ENCODE data around the gene RBCK1.

The RBCK1 gene

GRCh38 chr20:418858-419365, 10.8 kb downstream of the RBCK1 start:
- Mint-ChIP-seq H3K27ac (no peak overlapping the region), H3K27me3 (ENCODE audit: low read depth) (no peaks in the 10 kb centered on the region), H3K4me3 (no peak overlapping the region), H3K9me3 (no peaks in the 10 kb centered on the region), H3K4me1 (peaks cover 4% of the 10 kb centered on the region), H3K36me3 (ENCODE audit: low read depth) (peaks cover 53% of the 10 kb centered on the region)
- no peak for TF ChIP-seq CTCF (IDR thresholded peaks at IDR 0.05; ENCODE audit: unreplicated experiment in 3 of 3)

GRCh38 chr20:419556-420165, 11.6 kb downstream of the RBCK1 start:
- Mint-ChIP-seq H3K27ac (no peak overlapping the region), H3K4me1 (peaks cover 4% of the 10 kb centered on the region), H3K4me3 (no peak overlapping the region), H3K36me3 (ENCODE audit: low read depth) (peaks cover 61% of the 10 kb centered on the region), H3K27me3 (ENCODE audit: low read depth) (no peaks in the 10 kb centered on the region), H3K9me3 (no peaks in the 10 kb centered on the region)
- no peak for TF ChIP-seq CTCF (IDR thresholded peaks at IDR 0.05; ENCODE audit: unreplicated experiment in 3 of 3)

- Mint-ChIP-seq H3K4me1 (peaks cover 4% of the 10 kb centered on the region), H3K27me3 (ENCODE audit: low read depth) (no peaks in the 10 kb centered on the region), H3K4me3 (no peak overlapping the region), H3K27ac (no peak overlapping the region), H3K36me3 (ENCODE audit: low read depth) (peaks cover 66% of the 10 kb centered on the region), H3K9me3 (no peaks in the 10 kb centered on the region)
- no peak for TF ChIP-seq CTCF (IDR thresholded peaks at IDR 0.05; ENCODE audit: unreplicated experiment in 3 of 3)
Measured at GRCh38 chr20:420166-420620, 12.1 kb downstream of the RBCK1 start.

GRCh38 chr20:420721-421574, 12.8 kb downstream of the RBCK1 start:
- Mint-ChIP-seq H3K4me3 (no peak overlapping the region), H3K4me1 (peaks cover 4% of the 10 kb centered on the region), H3K36me3 (ENCODE audit: low read depth) (peaks cover 58% of the 10 kb centered on the region), H3K27me3 (ENCODE audit: low read depth) (no peaks in the 10 kb centered on the region), H3K9me3 (no peaks in the 10 kb centered on the region), H3K27ac (no peak overlapping the region)
- no peak for TF ChIP-seq CTCF (IDR thresholded peaks at IDR 0.05; ENCODE audit: unreplicated experiment in 3 of 3)

- Mint-ChIP-seq H3K4me3 (no peak overlapping the region), H3K27me3 (ENCODE audit: low read depth) (no peaks in the 10 kb centered on the region), H3K27ac (no peak overlapping the region), H3K4me1 (peaks cover 4% of the 10 kb centered on the region), H3K36me3 (ENCODE audit: low read depth) (peaks cover 57% of the 10 kb centered on the region), H3K9me3 (no peaks in the 10 kb centered on the region)
- no peak for TF ChIP-seq CTCF (IDR thresholded peaks at IDR 0.05; ENCODE audit: unreplicated experiment in 3 of 3)
Measured at GRCh38 chr20:421685-422250, 13.7 kb downstream of the RBCK1 start.
